NCI-H1105 (cell line): ENCODE results near the gene SH3GL3.

Experiments used
- DNase-seq: peaks from one replicate; lab custom pipeline; 2025; lab: John Stamatoyannopoulos, UW

Gene SH3GL3

DNA sequence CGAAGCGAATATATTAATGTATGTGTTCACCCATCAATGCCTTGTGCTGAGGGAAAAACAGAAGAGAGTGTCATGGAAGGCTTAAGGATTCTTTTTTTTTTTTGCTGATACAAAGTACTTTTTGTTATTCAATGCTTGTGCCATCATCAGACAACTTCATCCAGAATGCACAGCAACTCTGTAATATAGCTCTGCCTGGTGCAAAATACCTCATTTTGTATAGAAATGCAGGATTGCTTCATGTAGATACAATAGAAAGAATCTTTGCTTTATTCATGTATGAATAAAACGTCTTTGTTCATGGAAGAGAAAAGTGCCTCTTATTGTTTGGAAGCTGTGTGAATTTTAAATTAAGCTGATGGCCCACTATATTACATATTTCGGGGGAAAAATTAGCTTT, 62.9 kb downstream of the SH3GL3 start:
- no peak for DNase-seq

DNA sequence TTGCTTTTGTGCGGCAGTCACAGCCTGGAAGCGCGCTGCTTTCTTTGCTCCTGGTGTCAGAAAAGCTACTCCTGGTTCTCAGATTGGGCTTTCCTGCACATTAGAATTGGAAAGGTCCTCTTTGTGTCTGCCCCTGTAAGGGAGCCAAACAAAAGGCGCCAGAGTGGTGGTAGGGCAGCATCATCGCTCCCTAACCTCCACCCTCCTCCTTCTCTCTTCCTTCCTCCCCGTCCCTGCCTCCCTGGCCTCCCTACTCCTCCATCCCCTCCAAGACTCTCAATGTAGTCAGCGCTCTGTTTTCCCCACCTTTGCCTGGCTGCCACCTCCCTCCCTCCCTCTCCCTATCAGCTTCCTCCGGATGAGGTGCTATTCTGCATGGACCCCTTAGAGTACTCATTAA, 65.3 kb downstream of the SH3GL3 start:
- DNase-seq = no peak

DNA sequence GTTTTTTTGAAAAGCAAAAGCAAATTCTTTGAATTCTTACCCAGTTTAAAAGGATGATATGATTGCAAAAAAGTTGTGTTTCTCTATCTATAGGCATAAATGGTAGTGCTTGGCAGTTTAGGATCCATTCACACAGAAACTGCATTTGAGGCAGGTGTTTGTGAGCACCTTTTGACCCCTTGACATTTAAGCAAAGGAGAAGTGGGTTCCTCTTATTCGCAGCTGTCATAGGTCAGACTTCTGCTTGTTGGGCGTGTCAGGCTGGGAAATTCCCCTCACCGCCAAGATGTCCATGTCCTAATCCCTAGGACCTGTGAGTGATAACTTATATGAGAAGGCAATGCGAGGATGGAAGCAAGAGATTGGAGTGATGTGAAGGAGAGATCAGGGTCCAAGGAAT, 67.4 kb downstream of the SH3GL3 start:
- no peak for DNase-seq

DNA sequence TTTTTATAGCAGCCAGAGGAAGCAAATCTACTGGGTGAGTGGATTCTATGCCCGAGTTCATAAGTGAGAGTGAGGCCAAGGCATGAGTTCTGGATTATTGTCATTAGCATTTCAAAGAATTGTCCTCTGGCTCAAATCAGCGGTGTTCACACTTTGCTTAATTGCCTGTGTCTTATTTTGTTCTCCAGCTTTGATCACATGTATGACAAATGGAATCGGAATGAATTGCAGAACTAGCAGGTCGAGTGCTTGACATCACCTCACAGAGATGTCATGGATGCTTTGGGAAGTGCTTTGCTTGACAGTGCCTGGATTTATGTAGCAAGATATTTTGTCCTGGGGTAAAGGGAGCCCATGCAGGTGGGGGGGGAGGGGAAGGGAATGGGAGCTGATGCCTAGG, 68.0 kb downstream of the SH3GL3 start:
- no peak for DNase-seq

DNA sequence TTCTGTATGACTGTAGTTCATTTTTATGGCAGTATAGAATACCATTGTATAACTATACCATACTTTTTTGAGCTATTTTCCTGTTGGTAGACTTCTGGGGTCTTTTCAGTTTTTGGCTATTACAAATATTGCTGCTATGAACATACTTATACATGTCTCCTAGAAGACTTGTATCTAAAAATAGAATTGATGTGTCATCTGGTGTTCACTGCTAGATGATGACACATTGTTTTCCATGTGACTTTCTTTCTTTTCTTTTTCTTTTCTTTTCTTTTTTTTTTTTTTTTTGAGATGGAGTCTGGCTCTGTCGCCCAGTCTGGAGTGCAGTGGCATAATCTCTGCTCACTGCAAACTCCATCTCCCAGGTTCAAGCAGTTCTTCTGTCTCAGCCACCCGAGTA, 69.8 kb downstream of the SH3GL3 start:
- no peak for DNase-seq

DNA sequence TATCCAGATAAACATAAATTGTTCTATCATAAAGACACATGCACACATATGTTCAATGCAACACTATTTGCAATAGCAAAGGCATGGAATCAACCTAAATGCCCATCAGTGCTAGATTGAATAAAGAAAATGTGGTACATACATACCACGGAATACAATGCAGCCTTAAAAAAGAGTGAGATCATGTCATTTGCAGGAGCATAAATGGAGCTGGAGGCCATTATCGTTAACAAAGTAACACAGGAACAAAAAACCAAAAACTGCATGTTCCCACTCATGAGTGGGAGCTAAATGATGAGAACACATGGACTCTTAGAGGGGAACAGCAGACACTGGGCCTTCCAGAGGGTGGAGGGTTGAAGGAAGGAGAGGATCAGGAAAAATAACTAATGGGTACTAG, 79.2 kb downstream of the SH3GL3 start:
- DNase-seq = no peak

DNA sequence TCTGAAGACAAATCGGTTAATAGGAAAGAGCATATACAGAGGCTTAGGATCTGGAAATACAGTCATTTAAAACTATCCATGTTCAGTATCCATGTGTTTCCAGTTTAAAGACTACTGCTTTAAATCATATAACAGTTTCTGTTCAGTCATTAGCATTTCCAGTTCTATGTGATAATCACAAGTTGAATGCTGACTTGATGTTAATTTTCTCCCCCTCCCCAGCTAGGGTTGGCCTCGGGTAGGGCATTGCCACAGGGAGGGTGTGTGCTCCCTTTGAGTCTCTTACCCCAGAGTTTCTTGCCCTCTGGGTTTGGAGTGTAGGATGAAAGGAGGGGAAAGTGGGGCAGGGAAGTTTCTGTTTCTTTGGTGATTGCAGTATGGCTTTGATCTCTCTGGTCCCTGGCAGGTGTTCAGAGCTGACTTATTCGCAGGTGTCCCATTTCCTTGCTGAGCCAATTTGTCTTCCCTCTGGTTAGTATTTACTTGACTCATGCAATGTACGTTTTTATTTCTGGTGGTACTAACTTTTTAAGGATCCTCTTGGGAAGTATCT, 86.3 kb downstream of the SH3GL3 start:
- no peak for DNase-seq

DNA sequence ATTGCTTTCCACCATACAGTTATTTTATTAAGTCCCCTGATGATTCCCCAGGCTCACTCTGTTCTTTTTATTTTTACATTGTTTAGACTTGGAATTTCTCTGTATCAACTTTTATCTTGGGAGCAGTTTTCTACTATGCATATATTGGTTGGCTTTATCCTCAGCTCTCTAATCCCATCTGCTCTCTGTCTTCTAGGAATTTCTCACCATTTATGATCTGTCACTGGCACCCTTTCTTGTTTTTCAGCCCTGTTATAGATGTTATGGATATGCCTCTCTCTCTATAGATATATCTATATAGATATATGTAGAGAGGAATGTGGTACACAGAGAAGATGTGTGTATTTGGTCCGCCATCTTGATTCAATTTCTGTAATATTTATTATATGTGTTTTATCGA, 90.5 kb downstream of the SH3GL3 start:
- no peak for DNase-seq

DNA sequence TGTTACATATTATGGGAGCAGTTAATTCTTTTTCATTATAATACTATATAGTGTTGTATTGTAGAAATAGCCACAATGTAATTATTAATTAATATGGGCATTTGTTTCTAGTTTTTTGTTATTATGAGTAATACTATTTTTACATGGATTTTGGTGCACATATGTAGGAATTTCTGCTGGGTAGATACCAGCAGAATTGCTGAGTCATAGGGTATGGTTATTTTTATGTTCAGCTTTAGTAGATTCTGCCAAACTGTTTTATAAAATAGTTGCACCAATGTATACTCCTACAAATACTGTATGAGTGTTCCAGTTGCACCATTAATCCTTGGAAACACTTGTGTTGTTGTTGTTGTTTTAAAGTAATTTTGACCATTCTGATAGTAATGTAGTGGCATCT, 91.5 kb downstream of the SH3GL3 start:
- DNase-seq = no peak

DNA sequence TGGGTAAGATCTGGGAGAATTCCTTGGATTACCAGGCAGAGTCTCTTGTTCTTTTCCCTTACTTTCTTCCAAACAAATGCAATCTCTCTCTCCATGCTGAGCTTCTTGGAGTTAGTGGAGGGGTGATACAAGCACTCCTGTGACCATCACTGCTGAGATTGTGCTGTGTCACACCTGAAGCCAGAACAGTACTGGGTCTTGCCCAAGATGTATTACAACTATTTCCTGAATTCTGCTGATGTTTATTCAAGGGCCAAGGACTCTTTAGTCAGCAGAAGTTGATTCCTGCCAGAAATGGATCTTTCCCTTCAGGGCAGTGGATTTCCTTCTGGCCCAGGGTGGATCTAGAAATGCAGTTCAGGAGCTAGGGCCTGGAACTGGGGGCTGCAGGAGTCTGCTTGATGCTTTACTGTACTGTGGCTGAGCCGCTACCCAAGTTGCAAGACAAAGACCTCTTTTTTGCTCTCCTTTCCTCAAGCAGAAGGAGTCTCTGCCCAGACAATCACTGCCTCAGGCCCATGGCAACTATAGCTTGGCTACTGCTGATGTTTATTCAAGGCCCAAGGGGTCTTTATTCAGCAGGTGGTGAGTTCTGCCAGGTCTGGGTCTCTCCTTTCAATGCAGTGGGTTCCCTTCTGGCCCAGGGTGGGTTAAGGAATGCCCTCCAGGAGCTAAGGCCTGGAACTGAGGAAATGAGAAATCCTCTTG, 98.8 kb downstream of the SH3GL3 start:
- no peak for DNase-seq

DNA sequence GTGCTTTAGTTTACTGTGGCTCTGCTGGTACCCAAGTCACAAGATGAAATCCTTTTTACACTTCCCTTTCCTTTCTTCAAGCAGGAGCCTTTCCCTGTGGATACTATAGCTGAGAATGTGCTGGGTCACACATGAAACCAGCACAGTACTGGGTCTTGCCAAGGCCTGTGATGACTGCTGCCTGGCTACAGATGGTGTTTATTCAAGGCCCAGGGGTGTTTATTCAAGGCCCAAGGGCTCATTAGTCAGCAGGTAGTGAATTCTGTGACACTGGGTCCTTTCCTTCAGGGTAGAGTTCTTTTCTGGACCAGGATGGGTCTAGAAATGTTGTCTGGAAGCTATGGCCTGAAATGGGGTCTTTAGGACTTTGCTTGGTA, 99.4 kb downstream of the SH3GL3 start:
- no peak for DNase-seq

DNA sequence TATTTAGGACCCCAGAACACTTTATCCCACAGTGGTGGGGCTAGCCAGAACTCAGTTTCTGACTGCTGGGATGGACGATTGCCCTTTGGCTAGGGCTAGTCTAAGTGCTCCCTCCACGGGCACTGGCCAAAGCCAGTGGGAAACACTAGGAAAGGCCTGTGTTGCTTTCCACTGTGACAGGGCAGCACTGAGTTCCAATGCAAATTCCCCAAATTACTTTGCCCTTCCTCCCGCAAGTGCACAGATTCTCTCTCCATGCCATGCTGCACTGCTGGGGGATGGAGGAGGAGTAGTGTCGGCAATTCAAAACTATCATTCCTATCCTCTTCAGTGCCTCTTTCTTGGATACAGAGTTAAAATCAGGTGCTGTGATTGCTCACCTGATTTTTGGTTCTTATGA, 100.0 kb downstream of the SH3GL3 start:
- no peak for DNase-seq

DNA sequence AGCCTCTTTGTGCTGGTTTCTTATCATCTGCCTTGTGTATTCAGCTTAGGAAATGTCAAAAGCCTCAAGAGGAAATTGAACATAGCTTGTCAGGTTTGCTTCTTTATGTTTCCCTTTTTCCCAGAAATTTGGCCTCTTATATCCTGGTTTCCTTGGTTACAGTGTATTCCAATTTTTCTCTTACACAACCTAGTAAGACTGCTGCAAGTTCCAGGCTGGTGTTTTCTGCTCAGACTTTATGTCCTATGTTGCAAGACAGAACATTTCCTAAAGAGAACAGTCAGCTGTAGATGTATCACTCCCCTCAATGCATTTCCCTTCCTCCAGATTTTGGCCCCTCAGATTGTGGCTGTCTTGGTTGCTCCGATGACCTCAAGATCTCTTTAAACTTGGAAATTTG, 102.5 kb downstream of the SH3GL3 start:
- no peak for DNase-seq

DNA sequence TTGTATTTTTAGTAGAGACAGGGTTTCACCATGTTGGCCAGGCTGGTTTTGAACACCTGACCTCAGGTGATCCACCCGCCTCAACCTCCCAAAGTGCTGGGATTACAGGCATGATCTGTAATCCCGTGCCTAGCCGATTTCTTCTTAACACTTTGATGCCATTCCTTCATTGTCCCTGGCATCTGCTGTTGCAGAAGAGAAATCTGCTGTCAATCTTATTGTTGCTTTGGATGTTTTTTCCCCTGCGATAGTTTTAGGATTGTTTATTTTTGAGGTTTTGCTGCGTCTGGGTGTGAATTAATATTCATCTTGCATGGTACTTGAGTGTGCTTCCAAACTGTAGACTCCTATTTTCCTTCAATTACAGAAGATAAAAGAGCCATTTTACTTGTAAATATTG, 107.4 kb downstream of the SH3GL3 start:
- no peak for DNase-seq

DNA sequence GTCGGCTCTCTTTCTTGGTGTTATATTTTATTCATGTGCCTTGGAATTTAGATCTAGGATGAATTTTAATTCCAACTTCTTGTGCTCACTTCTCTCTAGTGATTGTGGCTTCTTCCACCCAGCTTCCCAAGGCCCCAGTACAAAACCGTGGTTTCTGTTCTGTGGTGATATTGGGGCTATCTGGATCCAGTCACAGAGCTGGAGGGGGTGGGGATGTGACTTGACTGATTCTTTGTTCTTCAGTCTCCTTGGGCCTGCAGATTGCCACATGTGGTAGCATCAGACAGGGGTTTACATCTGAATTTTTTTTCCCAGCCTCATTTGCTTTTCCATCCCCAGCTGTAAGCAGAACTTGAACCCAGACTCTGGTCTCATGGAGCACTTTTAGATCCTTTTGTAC, 108.2 kb downstream of the SH3GL3 start:
- DNase-seq = no peak

DNA sequence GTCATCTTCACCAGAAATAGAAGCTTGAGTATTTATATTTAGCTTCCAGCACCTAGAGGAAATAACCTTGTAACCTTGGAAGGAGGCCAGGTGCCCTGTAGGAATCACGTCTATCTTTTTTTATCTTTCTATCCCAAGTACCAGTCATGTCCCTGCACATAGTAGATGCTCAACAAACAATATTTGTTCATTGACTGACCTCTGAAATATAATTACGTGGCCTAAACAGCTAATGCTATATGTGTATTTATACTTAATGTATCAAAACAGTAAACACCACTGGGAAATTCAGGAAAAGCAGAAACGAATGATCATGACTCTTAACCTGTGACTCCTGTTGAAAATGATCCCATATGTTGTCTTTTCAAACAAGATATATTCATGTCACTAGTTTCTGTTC, 108.9 kb downstream of the SH3GL3 start:
- no peak for DNase-seq

DNA sequence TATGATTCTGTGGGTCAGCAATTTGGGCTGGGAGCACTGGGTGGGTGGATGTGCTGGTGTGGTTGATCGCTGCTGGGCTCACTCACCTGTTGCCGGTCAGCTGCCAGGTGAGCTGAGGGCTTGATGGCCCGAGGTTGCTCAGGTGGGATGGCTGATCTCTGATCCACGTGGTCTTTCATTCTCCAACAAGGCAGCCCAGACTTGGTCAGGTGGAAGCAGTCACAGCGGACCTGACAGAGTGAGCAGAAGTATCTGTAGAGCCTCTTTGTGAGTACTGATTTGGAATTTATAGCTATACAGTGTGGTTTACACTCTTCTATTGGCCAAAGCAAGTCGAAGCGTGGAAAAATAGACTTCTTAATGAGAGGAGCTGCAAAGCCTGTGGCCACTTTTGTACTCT, 109.6 kb downstream of the SH3GL3 start:
- DNase-seq = no peak

DNA sequence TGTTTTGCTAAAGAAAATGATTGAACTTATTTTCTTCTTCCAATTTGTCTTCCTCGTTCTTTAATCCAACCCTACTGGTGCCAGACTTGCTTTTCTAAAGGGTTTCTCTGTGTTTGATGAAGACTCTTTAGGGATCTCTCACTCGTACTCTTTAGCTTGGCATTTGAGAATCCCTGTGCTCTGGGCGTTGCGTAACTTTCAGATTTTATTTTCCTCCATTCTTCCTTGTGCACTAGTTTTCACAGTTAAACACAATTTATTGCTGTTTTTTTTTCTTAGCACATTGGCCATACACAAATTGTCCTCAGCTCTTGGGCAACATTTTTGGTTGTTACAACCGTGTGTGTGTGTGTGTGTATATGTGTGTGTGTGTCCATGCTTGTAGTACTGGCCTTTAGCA, 111.0 kb downstream of the SH3GL3 start:
- no peak for DNase-seq

DNA sequence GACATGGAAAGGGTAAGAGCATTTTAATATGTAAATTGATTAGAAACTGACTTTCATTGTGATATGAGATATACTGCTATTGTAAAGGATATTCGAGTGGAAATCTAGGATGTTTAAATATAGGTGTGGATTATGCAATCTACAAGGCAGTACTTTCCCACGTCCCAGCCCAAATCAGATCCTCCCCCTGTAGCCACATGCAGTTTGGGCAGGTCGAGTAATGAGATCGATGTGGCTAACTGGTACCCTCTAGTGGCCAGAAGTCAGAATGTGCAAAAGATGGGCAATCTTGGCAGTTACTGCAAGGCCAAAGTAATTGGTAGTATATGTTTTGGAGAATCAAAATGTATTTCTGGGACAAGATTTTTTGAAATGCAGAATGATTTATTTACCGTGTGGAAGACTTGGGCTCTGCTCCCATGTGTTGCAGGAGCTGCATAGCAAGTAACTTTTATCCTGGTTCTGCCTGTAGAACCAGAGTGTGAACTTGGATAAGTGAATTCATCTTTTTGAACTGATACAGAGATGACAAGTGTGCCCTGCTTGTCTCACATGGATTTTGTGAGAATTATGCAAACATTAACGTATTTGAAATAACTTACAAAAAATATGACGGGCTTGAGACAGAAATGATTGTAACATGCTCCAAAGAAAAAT, 112.3 kb downstream of the SH3GL3 start:
- no peak for DNase-seq

DNA sequence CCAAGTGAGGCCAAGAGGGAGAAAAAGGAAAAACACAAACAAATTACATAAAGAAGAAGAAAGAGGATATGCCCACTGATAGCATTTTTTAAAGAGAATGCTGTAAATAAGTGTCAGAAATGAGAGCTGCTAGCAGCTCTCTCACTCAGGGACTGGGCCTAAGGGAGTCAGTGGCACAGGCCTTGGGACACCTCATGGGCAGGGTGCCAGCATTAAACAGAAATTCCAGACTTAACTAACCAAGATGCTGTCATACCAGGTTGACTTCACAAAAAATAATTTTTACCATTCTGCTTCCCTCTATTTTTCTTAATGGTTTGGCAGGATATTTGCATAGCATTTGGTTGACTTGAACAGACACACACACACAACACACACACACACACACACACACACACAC, 114.5 kb downstream of the SH3GL3 start:
- no peak for DNase-seq

DNA sequence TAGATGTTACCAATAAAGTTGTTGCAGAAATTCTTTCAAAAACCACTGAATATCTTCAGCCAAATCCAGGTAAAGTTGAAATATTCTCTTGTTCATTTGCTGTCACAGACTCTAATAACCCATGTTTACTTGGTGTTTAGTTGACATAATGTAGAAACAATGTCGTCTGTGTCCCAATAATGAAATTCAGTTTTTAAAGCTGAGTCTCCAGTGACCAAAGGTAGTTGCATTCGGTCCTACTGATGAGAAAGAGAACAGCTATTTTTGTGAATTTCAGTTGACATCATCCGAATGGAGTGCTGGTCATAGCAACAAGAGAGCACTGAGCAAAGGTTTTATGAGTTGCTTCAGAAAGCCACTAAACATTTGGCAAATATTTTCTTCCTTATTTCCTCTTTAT, 118.0 kb downstream of the SH3GL3 start:
- DNase-seq = no peak

DNA sequence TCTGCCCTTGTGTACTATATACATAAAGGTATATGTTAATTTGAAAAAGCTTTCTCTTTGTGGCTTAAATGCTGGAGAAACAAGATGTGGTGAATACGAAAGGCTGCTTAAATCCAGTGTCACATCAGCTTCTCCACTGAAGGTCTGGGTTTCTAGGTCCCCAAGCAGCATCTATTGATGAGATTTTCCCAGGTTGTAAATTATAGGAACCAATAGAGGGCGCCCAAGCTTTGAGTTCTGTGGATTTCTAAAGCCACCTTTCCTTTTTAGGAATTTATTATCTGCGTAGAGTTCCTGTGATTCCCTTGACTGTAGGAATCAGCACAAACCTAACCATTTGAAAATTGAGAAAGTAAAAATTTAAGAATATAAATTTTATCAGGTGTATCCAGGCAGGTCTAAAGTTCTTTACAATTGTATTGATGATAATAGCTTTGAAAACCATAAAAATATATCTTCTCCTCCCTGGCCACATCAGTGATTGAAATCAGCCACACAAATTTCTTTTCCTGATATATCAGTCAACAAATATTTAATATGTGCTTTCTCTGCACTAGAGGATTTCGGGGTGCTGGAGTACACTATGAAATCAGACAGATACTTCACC, 118.5 kb downstream of the SH3GL3 start:
- DNase-seq = no peak

DNA sequence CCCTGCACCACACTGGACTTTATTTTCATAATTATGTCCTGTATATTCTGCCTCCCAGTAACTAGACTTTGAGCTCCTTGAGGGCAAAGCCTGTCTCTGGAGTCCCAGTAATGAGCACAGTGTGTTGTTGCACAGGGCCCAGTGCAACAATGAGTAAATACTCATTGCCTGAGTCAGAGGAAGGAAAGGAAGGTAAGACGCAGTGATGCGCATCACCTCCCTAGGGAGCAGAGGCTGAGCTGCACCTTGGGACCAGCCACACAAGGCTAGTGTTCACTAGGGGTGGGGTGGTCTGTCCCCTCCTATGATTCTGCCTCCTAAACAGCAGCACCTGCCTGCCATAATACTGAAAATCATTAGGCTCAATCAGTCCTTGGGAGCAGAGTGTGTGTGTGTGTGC, 120.2 kb downstream of the SH3GL3 start:
- no peak for DNase-seq

DNA sequence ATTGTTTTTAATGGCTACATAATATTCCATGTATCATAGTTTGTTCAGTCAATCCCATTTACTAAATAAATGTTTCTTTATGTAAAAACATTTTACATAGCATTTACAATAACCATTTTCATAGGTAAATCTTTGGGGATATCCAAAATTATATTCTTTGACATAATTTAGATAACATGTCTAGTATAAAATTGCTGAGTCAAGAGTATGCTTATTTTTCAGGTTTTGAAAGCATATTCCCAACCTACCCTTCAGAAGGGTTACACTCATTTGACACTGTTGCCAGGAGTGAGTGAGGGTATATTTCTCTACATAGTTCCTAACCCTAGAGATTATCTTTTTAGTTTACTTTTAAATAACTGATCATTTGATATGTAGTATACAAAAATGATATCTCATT, 122.2 kb downstream of the SH3GL3 start:
- DNase-seq = no peak
